Limb (tissue), 2 donors: ENCODE measurements around the gene BTN2A1.
"Not testable (repeated sequence)": the region's sequence is repeated elsewhere in the genome, so short reads cannot be mapped to it uniquely, and the experiment has no call there.

Experiments used
- DNase-seq, 2 donors: peaks; one replicate each; pipeline ENCODE4 v3.0.0-alpha.2; 2016; ENCODE audit errors: extremely low spot score in 2 of 2

Gene BTN2A1

DNA sequence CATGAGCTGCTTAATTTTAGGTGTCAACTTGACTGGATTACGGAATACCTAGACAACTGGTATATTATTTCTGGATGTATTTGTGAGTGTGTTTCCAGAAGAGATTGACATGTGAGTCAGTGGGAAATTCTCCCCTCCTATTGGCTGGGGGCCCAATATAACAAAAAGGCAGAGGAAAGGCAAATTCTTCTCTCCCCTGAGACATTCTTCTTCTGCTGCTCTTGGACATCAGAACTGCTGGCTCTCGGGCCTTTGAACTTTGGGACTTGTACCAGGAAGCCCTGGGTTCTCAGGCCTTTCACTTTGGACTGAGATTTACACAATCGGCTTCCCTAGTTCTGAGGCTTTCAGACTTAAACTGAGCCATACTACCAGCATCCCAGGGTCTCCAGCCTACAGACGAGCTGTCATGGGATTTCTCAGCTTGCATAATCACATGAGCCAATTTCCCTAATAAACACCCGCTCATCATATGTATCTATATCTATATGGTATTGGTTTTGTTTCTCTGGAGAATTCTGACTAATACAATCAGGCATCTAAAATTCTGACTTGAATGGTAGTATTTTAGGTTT is 25.0 kb upstream of the BTN2A1 start:
- no peak for DNase-seq

DNA sequence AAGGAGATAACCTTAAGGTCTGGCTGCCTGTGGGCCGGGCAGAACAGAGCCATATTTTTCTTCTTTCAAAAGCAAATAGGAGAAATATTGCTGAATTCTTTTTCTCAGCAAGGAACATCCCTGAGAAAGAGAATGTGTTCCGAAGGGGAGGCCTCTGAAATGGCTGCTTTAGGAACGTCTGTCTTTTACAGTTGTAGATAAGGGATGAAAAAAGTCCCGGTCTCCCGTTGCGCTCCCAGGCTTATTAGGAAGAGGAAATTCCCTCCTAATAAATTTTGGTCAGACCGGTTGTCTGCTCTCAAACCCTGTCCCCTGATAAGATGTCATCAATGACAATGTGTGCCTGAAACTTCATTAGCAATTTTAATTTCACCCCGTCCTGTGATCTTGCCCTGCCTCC is 24.1 kb upstream of the BTN2A1 start:
- DNase-seq = not testable (repeated sequence)

DNA sequence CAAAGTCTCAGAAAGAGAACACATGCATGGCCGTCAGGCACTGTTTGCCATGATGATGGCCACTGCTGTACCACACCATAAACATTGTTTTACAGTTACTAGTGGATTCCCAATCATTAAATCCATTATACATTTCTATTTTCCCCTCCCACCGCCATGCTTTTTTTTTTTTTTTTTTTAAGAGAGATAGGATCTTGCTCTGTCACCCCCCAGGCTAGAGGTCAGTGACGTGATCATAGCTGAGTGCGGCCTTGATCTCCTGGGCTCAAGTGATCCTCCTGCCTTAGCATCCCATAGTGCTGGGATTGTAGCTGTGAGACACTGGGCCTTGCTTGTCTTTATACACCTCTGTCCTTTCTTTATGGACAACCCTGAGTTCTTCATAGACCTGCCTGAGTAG is 21.7 kb upstream of the BTN2A1 start:
- DNase-seq = no peak

DNA sequence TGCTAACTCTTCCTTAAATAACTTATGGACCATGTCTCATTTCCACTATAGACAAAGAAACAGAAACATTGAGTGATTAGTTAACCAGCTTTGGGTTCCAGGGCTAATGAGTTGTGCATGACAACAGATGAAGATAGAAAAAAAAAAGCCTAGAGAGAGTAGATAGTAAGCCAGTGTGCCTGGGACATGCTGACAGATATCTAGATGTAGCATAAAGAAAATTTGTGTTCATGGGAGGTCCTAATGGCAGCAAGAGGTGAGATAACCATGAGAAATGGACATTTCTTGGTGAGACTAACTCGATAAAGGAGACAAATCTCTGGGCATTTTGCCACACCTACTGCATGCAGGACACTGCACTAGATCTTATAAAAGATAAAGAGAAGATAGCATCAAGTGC is 20.2 kb upstream of the BTN2A1 start:
- DNase-seq = no peak

DNA sequence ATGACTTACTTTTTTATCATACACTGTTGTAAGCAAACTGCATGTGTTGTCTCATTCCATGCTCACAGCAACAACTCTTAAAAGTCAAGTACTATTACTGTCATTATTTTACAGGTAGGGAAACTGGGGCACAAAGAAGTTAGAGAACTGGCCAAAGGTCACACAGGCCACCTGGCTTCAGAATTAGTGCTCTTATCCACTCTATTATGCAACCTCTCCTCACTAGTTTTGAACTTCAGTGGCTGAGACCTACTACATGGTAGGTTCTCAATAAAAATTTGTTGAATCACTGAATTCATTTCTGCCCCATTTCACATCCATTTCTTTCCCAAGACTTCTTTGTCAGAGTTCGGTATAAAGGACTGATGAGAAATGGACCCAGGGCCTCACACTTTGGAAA is 19.8 kb upstream of the BTN2A1 start:
- no peak for DNase-seq

DNA sequence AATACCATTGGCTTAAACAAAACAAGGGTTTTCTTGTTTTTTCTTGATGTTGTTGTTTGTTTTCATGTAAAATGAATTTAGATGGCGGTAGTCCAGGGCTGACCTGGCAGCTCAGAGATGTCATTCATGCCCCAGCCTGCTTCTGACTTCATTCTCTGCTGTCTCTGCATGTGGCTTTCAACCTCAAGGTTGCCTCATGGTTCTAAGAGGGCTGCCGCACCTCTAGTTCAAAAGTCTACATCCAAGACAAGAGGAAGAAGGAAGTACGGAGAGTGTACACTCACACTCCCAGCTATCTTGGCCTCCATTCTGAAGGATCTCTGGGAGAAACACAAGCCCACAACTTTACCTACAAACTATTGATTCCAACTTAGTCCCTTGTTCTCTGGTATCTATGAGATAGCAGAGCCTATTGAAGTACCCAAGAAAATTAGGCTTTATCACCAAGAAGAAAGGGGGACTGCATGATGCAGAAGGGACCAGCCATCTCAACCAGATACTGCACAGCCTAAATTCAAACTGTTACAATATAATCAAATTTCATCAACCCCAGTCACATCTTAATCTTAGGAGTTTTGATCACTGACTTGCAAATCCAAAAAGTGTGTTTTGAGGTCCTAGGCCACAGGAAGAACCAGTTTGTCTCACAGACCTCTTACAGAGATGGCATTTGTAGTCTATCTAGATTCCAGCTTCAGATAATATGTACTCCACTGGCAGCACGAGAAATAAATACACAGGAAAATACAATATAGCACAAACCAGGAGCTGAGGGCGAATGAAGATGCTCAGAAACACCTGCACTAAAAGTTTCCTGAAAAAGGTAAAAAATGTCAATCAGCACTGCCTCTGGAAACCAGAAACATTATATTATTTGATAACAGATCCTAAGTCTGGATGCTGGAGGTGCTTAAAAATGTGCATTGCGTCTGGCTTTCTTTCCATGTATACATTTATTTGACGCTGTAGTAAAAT is 18.3 kb upstream of the BTN2A1 start:
- DNase-seq = no peak

DNA sequence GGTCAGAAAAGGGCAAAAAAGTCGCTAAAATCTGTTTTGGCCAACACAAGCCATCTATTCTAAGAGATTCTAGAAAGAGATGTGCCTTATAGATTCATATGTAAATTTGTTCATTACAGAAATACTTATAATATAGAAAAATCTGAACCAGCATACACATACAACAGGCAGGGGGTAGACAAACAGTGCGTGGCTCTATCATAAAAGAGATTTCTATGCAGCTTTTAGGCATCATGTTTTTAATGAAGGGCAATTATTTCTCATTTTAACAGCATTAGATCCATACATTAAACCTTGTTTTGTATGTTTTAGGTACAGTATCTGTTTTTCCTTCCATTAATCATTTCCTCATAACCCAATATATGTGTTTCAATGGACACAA is 16.8 kb upstream of the BTN2A1 start:
- DNase-seq = no peak

DNA sequence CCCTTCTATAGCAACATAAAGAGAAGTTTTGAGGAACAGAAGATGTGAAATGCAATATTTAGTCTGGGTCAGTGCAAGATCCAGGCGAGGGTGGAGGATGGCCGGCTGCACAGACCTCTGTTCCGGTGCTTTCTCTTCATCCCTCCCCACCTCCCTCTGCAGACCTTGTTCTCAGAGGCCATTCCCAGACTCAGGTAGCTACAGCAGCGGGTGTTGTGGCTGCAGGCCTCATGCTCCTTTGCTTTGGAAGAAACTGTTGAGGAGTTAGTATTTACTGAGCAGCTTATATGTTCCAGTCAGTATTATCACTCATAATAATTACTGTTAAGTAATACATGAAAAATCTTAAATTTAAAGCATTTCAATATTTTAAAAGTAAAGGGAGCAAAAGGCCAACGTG is 15.8 kb upstream of the BTN2A1 start:
- no peak for DNase-seq

DNA sequence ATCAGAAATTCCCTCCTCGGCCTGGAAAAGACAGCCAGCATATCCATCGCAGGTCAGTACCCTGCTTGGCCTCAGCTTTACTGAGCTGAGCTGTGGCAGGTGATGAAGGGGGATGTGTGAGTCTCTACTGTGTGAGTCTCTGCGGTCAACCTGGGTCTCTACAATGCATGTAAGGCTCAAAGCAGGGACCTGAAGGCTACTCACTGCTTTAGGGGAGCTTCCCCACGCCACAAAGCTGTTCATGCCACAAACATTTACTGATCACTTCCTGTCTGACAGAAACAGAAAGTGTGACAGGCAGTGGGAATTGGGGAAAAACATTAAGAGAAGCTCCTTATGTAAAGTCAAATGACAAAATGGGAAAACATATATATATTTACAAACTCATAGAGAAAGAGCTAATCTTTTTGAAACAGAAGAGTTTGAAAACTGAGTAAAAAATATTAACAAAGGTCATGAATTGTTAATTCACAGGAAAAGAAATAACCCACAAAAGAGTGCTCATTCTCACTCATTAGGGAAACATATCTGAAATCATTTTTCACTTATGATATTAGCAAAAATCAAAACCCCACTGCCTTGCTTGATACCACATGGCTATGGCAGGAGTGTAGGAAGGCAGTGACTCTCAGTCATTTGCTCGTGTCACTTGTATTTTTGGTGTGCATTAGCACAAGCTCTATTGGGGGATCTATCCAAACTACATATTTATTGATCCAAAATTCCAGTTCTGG is 11.7 kb upstream of the BTN2A1 start:
- DNase-seq = no peak

DNA sequence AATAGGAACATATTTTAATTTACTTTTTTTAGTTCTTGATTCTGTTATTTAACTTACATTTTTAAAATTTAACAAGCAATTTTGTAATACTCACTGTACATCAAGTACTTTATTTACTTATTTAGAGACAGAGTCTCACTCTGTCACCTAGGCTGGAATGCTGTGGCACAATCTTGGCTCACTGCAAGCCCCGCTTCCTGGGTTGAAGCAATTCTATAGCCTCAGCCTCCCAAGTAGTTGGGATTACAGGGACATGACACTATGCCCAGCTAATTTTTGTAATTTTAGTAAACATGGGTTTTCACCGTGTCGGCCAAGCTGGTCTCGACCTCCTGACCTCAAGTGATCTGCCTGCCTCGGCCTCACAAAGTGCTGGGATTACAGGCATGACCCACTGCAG is 10.5 kb upstream of the BTN2A1 start:
- DNase-seq = no peak

DNA sequence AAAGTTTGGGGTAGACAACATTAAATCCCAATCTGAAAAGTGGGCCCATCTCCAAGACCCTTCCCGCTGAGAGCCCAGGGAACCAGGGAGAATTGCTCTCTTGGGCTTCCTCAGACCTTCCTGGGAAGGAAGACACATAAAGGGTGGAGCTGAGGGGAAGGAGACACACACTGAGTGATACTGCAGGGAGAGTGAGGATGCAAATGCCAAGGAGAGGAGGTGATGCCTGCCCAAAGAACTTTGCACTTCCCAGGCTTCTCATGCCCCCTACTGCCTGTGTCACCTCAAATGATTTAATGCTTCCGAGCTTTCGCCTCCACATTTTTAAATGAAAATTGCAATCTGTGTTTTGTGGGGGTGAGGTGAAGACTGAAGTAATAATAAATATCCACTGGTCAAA is 7.5 kb upstream of the BTN2A1 start:
- DNase-seq = no peak

DNA sequence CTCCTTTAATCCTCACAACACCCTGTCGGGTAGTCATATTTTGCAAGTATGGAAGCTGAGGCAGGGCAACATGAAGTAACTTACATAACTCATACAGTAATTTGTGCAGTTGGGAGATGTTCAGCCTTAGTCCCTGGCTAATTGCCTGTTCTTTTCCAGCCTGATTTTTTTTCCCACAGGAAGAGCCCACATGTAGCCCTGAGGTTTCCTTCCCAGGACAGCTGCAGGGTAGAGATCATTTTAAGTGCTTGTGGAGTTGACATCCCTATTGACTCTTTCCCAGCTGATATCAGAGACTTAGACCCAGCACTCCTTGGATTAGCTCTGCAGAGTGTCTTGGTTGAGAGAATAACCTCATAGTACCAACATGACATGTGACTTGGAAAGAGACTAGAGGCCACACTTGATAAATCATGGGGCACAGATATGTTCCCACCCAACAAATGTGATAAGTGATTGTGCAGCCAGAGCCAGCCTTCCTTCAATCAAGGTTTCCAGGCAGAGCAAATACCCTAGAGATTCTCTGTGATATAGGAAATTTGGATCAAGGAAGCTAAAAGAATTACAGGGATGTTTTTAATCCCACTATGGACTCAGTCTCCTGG is 5.0 kb upstream of the BTN2A1 start:
- DNase-seq = no peak

DNA sequence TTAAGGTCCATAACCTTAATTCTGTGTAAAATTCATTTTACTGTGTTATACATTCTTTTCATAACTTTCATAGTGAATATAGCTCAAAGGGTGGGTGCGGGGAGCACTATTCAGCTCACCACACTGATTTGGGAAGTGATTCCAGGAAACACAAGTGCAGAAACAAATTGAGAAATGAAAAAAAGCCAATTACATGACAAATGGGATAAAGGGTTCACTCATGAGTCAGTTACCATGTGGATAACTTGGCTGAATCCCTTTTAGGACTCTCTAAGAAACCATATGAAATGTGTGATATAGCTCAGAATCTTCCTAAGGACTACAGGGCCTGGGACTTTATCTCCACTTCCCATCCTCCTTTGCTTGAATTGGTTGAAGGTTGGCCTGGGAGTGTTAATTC is 3.1 kb upstream of the BTN2A1 start:
- DNase-seq = no peak

DNA sequence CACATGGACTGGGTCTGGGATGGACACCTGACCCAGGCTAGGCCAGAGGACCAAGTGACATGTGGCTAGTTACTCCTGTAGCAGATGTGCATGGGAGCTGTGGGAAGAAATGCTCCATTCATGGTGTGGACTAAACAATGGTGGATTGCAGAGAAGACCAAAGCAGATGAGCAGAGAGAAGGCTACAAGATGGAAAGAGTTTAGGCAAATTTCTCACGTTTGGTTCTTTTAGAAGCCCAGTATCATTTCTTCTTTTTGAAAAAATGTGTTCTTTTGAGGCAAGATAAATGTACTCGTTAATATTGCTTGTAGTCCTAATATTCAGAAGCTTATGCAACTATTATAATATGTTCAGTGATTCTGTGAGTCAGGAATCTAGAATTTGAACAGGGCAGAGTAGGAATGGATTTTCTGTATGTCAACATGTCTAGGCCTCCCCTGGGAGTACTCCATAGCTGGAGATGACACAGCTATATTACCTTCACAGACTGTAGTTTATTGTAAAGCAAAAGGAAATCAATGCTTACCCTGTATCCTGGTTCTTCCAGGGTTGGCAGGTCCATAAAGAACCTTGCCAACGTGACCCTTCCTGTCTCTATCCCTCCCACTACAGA is 2.3 kb upstream of the BTN2A1 start:
- DNase-seq = no peak

DNA sequence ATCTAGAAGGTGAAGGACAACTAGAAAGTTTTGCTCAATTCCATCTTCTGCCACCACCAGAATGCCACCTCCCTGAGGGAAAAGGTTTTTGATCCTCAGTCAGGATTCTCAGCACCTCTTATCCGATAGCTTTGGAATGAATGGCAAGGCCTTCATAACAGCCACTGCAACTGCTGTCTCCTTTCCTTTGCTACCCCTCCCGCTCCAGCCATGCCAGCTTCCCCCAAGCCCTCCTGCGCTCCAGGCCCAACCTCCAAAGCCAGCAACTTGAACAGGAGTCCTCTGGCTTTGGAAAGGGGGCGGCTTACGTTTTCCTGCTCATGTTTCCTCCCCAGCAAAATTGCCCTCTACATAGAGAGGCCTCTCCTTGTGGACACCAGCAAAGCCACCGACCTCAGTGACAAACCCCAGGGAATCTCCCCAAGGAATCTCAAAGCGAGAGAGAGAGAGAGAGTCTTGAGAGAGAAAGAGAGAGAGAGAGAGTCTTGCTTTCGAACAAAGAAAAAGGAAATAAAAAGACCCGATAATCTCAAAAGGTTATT is 420 bp upstream of the BTN2A1 start:
- peak in 1 of 2 donors; percentile 69 for DNase-seq

DNA sequence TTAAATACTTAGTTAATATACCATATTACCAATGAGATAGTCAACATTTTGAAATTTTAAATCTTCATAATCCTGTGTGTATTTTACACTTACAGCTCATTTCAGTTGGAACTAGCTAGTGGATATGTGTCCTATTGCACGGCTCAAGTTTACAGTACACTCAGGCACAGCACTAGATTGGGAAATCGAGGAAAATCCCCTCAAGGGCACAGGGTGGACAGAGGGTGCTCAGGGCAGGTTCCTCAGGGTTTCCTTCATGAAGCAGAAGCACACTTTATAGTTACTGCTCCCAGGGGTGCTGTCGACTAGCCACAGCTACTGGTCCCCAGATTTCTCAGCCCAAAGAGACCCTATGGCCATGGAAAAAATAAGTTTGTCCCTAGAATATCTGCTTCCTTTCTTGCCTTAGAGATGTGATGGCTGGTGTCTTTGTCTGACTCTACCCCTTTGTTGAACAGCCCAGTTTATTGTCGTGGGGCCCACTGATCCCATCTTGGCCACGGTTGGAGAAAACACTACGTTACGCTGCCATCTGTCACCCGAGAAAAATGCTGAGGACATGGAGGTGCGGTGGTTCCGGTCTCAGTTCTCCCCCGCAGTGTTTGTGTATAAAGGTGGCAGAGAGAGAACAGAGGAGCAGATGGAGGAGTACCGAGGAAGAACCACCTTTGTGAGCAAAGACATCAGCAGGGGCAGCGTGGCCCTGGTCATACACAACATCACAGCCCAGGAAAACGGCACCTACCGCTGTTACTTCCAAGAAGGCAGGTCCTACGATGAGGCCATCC is 1.5 kb downstream of the BTN2A1 start:
- no peak for DNase-seq

DNA sequence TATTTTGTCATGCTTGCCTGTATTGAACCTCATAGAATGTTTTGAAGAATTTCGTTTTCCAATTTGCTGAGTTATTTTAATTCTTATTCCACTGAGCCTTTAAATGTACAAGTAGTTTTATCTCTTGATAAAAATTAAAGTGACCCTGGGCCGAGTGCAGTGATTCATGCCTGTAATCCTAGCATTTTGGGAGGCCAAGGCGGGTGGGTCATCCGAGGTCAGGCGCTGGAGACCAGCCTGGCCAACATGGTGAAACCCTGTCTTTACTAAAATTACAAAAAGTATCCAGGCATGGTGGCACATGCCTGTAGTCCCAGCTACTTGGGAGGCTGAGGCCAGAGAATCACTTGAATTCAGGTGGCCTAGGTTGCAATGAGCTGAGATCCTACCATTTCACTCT is 3.6 kb downstream of the BTN2A1 start:
- not testable (repeated sequence) for DNase-seq

DNA sequence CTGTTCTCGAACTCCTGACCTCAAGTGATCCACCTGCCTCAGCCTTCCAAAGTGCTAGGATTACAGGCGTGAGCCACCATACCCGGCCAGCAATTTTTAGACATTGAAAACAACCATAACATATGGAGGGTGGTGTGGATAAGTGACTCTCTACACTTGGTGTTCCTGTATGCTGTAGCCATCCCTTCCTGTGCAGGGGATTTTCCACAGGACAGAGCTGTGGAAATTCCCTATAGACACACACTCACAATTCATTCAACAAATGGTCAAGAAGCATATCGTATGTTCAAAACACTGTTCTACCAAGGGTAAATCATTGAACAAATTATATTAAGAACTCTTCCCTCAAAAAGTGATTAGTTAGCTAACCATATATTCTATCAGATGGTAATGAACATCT is 6.3 kb downstream of the BTN2A1 start:
- no peak for DNase-seq

DNA sequence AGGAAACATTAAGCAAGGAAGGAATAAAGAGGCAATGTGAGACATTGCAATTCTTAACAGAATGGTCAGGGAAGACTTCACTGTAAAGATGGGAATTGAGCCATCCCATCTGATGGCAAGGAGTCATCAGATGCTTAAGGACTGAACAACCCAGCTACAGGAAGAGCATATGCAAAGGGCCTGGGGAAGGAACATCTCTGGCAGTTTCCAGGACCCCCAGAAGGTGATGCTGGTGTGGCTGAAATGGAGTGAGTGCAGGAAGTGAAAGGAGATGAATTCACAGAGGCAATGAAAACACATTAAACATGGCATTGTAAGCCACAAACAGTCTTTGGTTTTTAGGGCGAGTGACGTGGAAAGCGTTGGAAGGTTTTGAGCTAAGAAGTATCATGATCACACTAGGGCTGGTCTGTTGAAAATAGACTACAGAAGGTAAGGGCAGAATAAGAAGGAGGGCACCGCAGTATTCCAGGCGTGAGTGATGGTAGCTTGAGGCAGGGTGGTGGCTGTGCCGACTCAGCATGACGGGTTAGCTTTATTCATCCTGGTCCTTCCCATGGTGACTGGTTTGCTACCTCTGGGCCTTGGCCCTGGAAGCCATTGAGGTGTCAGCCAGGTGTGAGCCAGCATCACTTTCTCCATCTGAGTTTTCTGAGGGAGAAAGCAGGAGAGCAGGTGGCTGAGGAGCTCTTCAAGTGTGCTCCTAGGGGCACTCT is 6.8 kb downstream of the BTN2A1 start:
- DNase-seq = no peak

DNA sequence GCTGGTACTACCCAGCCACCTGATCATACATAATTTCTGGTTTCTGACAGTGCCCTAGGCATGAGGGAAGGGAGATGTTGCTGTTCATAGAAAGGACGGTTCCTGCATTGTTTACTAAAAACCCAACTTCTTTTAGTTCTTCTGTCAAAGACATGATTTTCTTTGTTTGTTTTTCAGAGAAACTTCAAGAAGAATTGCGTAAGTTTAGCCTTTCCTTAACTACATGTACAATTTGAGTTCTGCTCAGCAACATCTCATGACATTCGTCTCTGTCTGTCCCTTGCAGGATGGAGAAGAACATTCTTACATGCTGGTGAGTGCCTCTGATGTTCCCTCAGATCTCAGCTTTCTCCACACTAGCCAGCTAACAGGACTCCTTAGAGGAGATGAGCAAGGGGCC is 8.0 kb downstream of the BTN2A1 start:
- DNase-seq = no peak
